K562 (cell line): ENCODE measurements around the gene ACOT7. TPM values are rescaled to one million over a fixed set of nuclear protein-coding genes. Genes with fewer than 3 reads are reported as not detected.

Source experiments
- ARID3B ChIP-seq: fragments of 250-450 bp; sonication (Bioruptor Pico); IDR thresholded peaks from 2 replicates; pipeline ENCODE4 v1.4.0; 2020; ENCODE audit warnings: borderline replicate concordance
- ATF3 ChIP-seq, 2 experiments: fragments of 450-650 bp in 1 of 2; sonication (generic) in 1 of 2; formaldehyde crosslinking in 1 of 2; IDR thresholded peaks in 1 of 2; conservative IDR thresholded peaks in 1 of 2; 2 replicates each; pipeline versions ENCODE4 v1.6.1 to v1.8.1; 2016 to 2023; ENCODE audit warnings: mild to moderate bottlenecking in 2 of 2, moderate library complexity in 2 of 2, inconsistent platforms in 1 of 2, missing genetic modification reagents in 1 of 2
- BCL6 ChIP-seq: fragments of 250-450 bp; sonication (Bioruptor Pico); IDR thresholded peaks from 2 replicates; pipeline ENCODE4 v1.4.0; 2020
- CTBP1 ChIP-seq: fragments of 450-650 bp; IDR thresholded peaks from 2 replicates; pipeline ENCODE4 v1.6.1; 2016; ENCODE audit warnings: borderline replicate concordance
- DIDO1 ChIP-seq: fragments of 450-650 bp; IDR thresholded peaks from 2 replicates; pipeline ENCODE4 v1.6.1; 2016; ENCODE audit warnings: low read depth, missing biosample characterization, missing genetic modification characterization
- ESRRB ChIP-seq: fragments of 250-450 bp; sonication (Bioruptor Pico); IDR thresholded peaks from 2 replicates; pipeline ENCODE4 v1.5.0; 2020; ENCODE audit warnings: mild to moderate bottlenecking, moderate library complexity, borderline replicate concordance
- GABPA ChIP-seq: fragments of 200-800 bp; sonication (Bioruptor generic); conservative IDR thresholded peaks from 2 replicates; pipeline ENCODE4 v1.6.1; 2016; ENCODE audit warnings: low read depth, missing genetic modification characterization, missing compliant biosample characterization
- HNRNPLL ChIP-seq: fragments of 200-400 bp; formaldehyde crosslinking; IDR thresholded peaks from 2 replicates; pipeline ENCODE4 v1.6.1; 2017; ENCODE audit warnings: low read length, low read depth, mild to moderate bottlenecking; ENCODE audit not compliant: poor library complexity, severe bottlenecking
- MLLT1 ChIP-seq, 2 experiments: fragments of 450-650 bp; IDR thresholded peaks; 2 replicates each; pipeline ENCODE4 v1.6.1; 2016
- NRF1 ChIP-seq, 2 experiments: fragments of 450-650 bp; IDR thresholded peaks in 1 of 2; conservative IDR thresholded peaks in 1 of 2; 2 replicates each; pipeline ENCODE4 v1.6.1; 2014; ENCODE audit warnings: mild to moderate bottlenecking in 2 of 2
- THAP7 ChIP-seq: fragments of 250-450 bp; sonication (Bioruptor Pico); IDR thresholded peaks from 2 replicates; pipeline ENCODE4 v1.5.0; 2021
- ZBTB12 ChIP-seq: fragments of 250-450 bp; sonication (Bioruptor Pico); IDR thresholded peaks from 2 replicates; pipeline ENCODE4 v1.4.0; 2020
- ZNF134 ChIP-seq: fragments of 250-450 bp; sonication (Bioruptor Pico); conservative IDR thresholded peaks from 2 replicates; pipeline ENCODE4 v1.4.0; 2020
- ZNF609 ChIP-seq: sonication (generic); formaldehyde crosslinking; IDR thresholded peaks from 2 replicates; pipeline ENCODE4 v1.8.1; 2023; ENCODE audit warnings: missing genetic modification reagents, mild to moderate bottlenecking, borderline replicate concordance
- polyA plus RNA-seq, 8 experiments: library from polyadenylated mRNA; depleted of rRNA in 4 of 8; stranded (reverse) in 5 of 8; unstranded in 3 of 8; fragments of >200 nt; fragmentation: Nextera tagmentation in 2 of 8; fragmentation: Illumina TruSeq in 1 of 8; extraction: Ambion mirVana in 2 of 8; extraction: Trizol in 1 of 8; gene quantifications; 2 replicates each; pipeline versions ENCODE4 v1.2.1 to v1.2.3, GENCODE V29; 2011 to 2014; ENCODE audit warnings: inconsistent platforms in 1 of 8, missing spikeins in 1 of 8
- total RNA-seq, 7 experiments: library from RNA; depleted of rRNA in 6 of 7; stranded (reverse); fragments of >200 nt in 6 of 7; fragmentation: Illumina TruSeq in 2 of 7; extraction: Trizol in 2 of 7; gene quantifications; 2 replicates each; pipeline versions ENCODE4 v1.2.1 to v1.2.3, GENCODE V29; 2011 to 2021; ENCODE audit warnings: low replicate concordance in 1 of 7

The ACOT7 gene
- total and polyA plus RNA-seq, 9 of the 15 experiments (the other 6 are each of a cell fraction or from before 2014, with no cell fraction given): 7.0 to 92.6 (median 37.2) TPM

GRCh38 chr1:6393400-6394187 lies at the start of gene ACOT7 (continued):
- no peak for TF ChIP-seq ESRRB (CRISPR knock-in tag)
- TF ChIP-seq ATF3 (IDR thresholded peaks at IDR 0.05): peak; percentile 45; the same call in 1 of the 2 replicates
- peak; percentile 47; the same call in 1 of the 2 replicates for TF ChIP-seq ATF3 (CRISPR knock-in tag; conservative IDR thresholded peaks at IDR 0.05)
- TF ChIP-seq ZBTB12: peak; percentile 39; the same call in 1 of the 2 replicates
- TF ChIP-seq BCL6 (CRISPR knock-in tag): no peak
- peak; percentile 97 for TF ChIP-seq CTBP1
- no peak for TF ChIP-seq ZNF134 (CRISPR knock-in tag)
- no peak for TF ChIP-seq ARID3B (CRISPR knock-in tag)
- TF ChIP-seq THAP7: 0 out of 2 replicates have a peak, but pooled peaks have one; percentile 44
- peak in 1 of 2 experiments; percentile 68; a peak in 2 of 4 replicates for TF ChIP-seq MLLT1 (IDR thresholded peaks at IDR 0.05)
- TF ChIP-seq ZNF609 (CRISPR knock-in tag): no peak
- TF ChIP-seq DIDO1 (tag): peak; percentile 68; the same call in 1 of the 2 replicates
- peak; percentile 80 to 81; a peak in 3 of 4 replicates for TF ChIP-seq NRF1 (conservative IDR thresholded peaks at IDR 0.05 in 1 of 2, IDR thresholded peaks at IDR 0.05 in 1 of 2)
- TF ChIP-seq GABPA (tag): peak; percentile 84
- peak; percentile 51 for TF ChIP-seq HNRNPLL
